ENCODE data around the gene LMTK2.

Gene LMTK2

GRCh38 chr7:98189559-98189958, 82.9 kb downstream of the LMTK2 start:
- H3K4me3 ChIP-seq (replicated peaks; ENCODE audit: low read depth, low read length), result no peak overlapping the region
- no peak for DNase-seq (ENCODE audit: low read depth)
- TF ChIP-seq CTCF (IDR thresholded peaks at IDR 0.05; ENCODE audit: low read length, missing control alignments), result no peak

- TF ChIP-seq CTCF (IDR thresholded peaks at IDR 0.05; ENCODE audit: low read length, missing control alignments), result no peak
- DNase-seq (ENCODE audit: low read depth), result no peak
- H3K4me3 ChIP-seq (replicated peaks; ENCODE audit: low read depth, low read length), result no peak overlapping the region
These were observed 85.2 kb downstream of the LMTK2 start for GRCh38 chr7:98191668-98192431.

GRCh38 chr7:98192781-98193457, 86.3 kb downstream of the LMTK2 start:
- no peak for TF ChIP-seq CTCF (IDR thresholded peaks at IDR 0.05; ENCODE audit: low read length, missing control alignments)
- DNase-seq (ENCODE audit: low read depth), result peak; percentile 4

GRCh38 chr7:98193474-98194180, 87.0 kb downstream of the LMTK2 start:
- no peak for TF ChIP-seq CTCF (IDR thresholded peaks at IDR 0.05; ENCODE audit: low read length, missing control alignments)
- DNase-seq (ENCODE audit: low read depth), result no peak
- no peak overlapping the region for H3K4me3 ChIP-seq (replicated peaks; ENCODE audit: low read depth, low read length)

More at GRCh38 chr7:98192781-98193457, 86.3 kb downstream of the LMTK2 start:
- H3K4me3 ChIP-seq (replicated peaks; ENCODE audit: low read depth, low read length), result no peak overlapping the region

GRCh38 chr7:98194186-98194585, 87.5 kb downstream of the LMTK2 start:
- H3K4me3 ChIP-seq (replicated peaks; ENCODE audit: low read depth, low read length), result no peak overlapping the region
- no peak for DNase-seq (ENCODE audit: low read depth)
- TF ChIP-seq CTCF (IDR thresholded peaks at IDR 0.05; ENCODE audit: low read length, missing control alignments), result no peak

GRCh38 chr7:98194672-98195457, 88.2 kb downstream of the LMTK2 start:
- TF ChIP-seq CTCF (IDR thresholded peaks at IDR 0.05; ENCODE audit: low read length, missing control alignments), result no peak
- no peak overlapping the region for H3K4me3 ChIP-seq (replicated peaks; ENCODE audit: low read depth, low read length)
- no peak for DNase-seq (ENCODE audit: low read depth)

Measured in fibroblast of pulmonary artery (primary cell).